ENCODE results near the gene ALG11. TPM values are rescaled to one million over a fixed set of nuclear protein-coding genes. Genes with fewer than 3 reads are reported as not detected.

ALG11 gene
- total RNA-seq, 1 experiment from 2014 or later = 21.9 TPM

- Histone ChIP-seq H3K9me3 (replicated peaks) (0 out of 2 replicates have a peak, but pooled peaks cover 3% of the 10 kb centered on the region), H3K27me3 (replicated peaks) (no peaks in the 10 kb centered on the region), H3K4me3 (no peak overlapping the region), H3K27ac (no peak overlapping the region), H3K4me1 (replicated peaks) (no peaks in the 10 kb centered on the region), H3K36me3 (no peaks in the 10 kb centered on the region)
- DNase-seq (ENCODE audit: low read depth in 1 of 2, low spot score in 2 of 2) = no peak
Measured at GRCh38 chr13:52070929-52071523, 58.8 kb downstream of the ALG11 start.

Other genes with a start within 250 kb of the ALG11 start
- gene DHRS12, start 208.2 kb upstream of the ALG11 start, total RNA-seq (2014; rRNA removed; shearing (Covaris generic)) = 1.3 and 5.9 TPM in 2 replicates
- gene TMEM272, start 167.2 kb upstream of the ALG11 start, total RNA-seq (2014; rRNA removed; shearing (Covaris generic)) = 0.68 TPM in 1 of 2 replicates, not detected in the other
- 0.34 and 0.58 TPM in 2 replicates for gene CCDC70, start 150.4 kb upstream of the ALG11 start, total RNA-seq (2014; rRNA removed; shearing (Covaris generic))
- gene ATP7B, start 948 bp upstream of the ALG11 start, total RNA-seq (2014; rRNA removed; shearing (Covaris generic)) = 2.2 and 3.5 TPM in 2 replicates
- gene UTP14C, start 12.3 kb downstream of the ALG11 start, total RNA-seq (2014; rRNA removed; shearing (Covaris generic)) = 12.1 and 16.7 TPM in 2 replicates
- not detected in 2 replicates for gene NEK5, start 116.7 kb downstream of the ALG11 start, total RNA-seq (2014; rRNA removed; shearing (Covaris generic))
- gene NEK3, start 147.2 kb downstream of the ALG11 start, total RNA-seq (2014; rRNA removed; shearing (Covaris generic)) = 4.2 and 8.7 TPM in 2 replicates

Data from SJSA1 (cell line).